K562 (cell line): ENCODE results near the gene TOMM40L. TPM values are rescaled to one million over a fixed set of nuclear protein-coding genes. Genes with fewer than 3 reads are reported as not detected.

Experiments used
- POLR2G ChIP-seq: fragments of 200-400 bp; formaldehyde crosslinking; IDR thresholded peaks from 2 replicates; pipeline ENCODE4 v1.6.1; 2017; ENCODE audit warnings: low read depth, mild to moderate bottlenecking, antibody characterized with exemption, low read length, moderate library complexity
- polyA plus RNA-seq, 8 experiments: library from polyadenylated mRNA; depleted of rRNA in 4 of 8; stranded (reverse) in 5 of 8; unstranded in 3 of 8; fragments of >200 nt; fragmentation: Nextera tagmentation in 2 of 8; fragmentation: Illumina TruSeq in 1 of 8; extraction: Ambion mirVana in 2 of 8; extraction: Trizol in 1 of 8; gene quantifications; 2 replicates each; pipeline versions ENCODE4 v1.2.1 to v1.2.3, GENCODE V29; 2011 to 2014; ENCODE audit warnings: inconsistent platforms in 1 of 8, missing spikeins in 1 of 8
- total RNA-seq, 7 experiments: library from RNA; depleted of rRNA in 6 of 7; stranded (reverse); fragments of >200 nt in 6 of 7; fragmentation: Illumina TruSeq in 2 of 7; extraction: Trizol in 2 of 7; gene quantifications; 2 replicates each; pipeline versions ENCODE4 v1.2.1 to v1.2.3, GENCODE V29; 2011 to 2021; ENCODE audit warnings: low replicate concordance in 1 of 7
- TF ChIP-seq, protein P1 (sequence below), 2 experiments: fragments of 450-650 bp; formaldehyde crosslinking in 1 of 2; IDR thresholded peaks; 2 replicates each; pipeline versions ENCODE4 v1.4.0 to v1.6.1; 2014 to 2020; ENCODE audit warnings: mild to moderate bottlenecking in 2 of 2, borderline replicate concordance in 1 of 2, low read depth in 1 of 2

Gene TOMM40L
- total and polyA plus RNA-seq, 9 of the 15 experiments (the other 6 are each of a cell fraction or from before 2014, with no cell fraction given): 9.6 to 33.6 (median 25.2) TPM

DNA sequence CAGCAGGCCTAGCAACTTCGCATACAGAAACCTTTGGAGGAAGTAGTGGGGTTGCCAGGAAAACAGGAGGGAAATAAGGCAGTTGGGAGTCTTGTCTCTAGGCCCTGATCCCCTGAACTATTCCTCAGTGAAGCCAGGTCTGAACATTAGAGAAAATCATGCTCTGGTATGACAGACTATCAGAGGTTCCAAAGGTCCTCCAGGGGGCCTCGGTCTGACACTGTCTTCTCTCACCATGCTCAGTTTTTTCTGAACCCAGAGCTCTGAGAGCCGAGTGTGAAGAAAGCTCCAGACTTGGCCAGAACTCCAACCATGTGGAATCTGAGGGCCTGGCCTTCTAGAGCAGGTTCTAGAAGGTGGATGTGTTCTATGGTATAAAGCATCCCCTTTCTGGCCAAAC, 4.0 kb downstream of the TOMM40L start (continued):
- TF ChIP-seq, protein P1, sequence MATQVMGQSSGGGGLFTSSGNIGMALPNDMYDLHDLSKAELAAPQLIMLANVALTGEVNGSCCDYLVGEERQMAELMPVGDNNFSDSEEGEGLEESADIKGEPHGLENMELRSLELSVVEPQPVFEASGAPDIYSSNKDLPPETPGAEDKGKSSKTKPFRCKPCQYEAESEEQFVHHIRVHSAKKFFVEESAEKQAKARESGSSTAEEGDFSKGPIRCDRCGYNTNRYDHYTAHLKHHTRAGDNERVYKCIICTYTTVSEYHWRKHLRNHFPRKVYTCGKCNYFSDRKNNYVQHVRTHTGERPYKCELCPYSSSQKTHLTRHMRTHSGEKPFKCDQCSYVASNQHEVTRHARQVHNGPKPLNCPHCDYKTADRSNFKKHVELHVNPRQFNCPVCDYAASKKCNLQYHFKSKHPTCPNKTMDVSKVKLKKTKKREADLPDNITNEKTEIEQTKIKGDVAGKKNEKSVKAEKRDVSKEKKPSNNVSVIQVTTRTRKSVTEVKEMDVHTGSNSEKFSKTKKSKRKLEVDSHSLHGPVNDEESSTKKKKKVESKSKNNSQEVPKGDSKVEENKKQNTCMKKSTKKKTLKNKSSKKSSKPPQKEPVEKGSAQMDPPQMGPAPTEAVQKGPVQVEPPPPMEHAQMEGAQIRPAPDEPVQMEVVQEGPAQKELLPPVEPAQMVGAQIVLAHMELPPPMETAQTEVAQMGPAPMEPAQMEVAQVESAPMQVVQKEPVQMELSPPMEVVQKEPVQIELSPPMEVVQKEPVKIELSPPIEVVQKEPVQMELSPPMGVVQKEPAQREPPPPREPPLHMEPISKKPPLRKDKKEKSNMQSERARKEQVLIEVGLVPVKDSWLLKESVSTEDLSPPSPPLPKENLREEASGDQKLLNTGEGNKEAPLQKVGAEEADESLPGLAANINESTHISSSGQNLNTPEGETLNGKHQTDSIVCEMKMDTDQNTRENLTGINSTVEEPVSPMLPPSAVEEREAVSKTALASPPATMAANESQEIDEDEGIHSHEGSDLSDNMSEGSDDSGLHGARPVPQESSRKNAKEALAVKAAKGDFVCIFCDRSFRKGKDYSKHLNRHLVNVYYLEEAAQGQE (IDR thresholded peaks at IDR 0.05; ENCODE audit: borderline replicate concordance): peak; percentile 25; the same call in 1 of the 2 replicates
- TF ChIP-seq, protein P1 (CRISPR knock-in tag; IDR thresholded peaks at IDR 0.05; ENCODE audit: low read depth): no peak
- TF ChIP-seq POLR2G: no peak
- TF ChIP-seq, all 486 proteins: peak for 4
